RWPE1 (cell line): ENCODE results near the gene PRELP.

Source experiments
- CTCF ChIA-PET: fragments of 350-600 bp; sonication (Branson Sonifier 250); formaldehyde crosslinking; extraction: SDS; loops from one replicate; lab custom pipeline; 2021; lab: Yijun Ruan, JAX
- POLR2A ChIA-PET: fragments of 400-600 bp; formaldehyde crosslinking; extraction: SDS; loops from one replicate; lab custom pipeline; 2020; ENCODE audit warnings: antibody characterized with exemption; ENCODE audit not compliant: low non-redundant PET; lab: Yijun Ruan, JAX
- DNase-seq: peaks from one replicate; pipeline ENCODE4 v3.0.0; 2012; ENCODE audit warnings: low spot score
- H3K27ac ChIP-seq: fragments of 450-650 bp; 2 replicates; pipeline ENCODE4 v1.5.1; 2017
- TF ChIP-seq, protein P1 (sequence below): fragments of 450-650 bp; conservative IDR thresholded peaks from 2 replicates; pipeline ENCODE4 v1.5.1; 2017; ENCODE audit warnings: low read depth, mild to moderate bottlenecking

PRELP gene

DNA sequence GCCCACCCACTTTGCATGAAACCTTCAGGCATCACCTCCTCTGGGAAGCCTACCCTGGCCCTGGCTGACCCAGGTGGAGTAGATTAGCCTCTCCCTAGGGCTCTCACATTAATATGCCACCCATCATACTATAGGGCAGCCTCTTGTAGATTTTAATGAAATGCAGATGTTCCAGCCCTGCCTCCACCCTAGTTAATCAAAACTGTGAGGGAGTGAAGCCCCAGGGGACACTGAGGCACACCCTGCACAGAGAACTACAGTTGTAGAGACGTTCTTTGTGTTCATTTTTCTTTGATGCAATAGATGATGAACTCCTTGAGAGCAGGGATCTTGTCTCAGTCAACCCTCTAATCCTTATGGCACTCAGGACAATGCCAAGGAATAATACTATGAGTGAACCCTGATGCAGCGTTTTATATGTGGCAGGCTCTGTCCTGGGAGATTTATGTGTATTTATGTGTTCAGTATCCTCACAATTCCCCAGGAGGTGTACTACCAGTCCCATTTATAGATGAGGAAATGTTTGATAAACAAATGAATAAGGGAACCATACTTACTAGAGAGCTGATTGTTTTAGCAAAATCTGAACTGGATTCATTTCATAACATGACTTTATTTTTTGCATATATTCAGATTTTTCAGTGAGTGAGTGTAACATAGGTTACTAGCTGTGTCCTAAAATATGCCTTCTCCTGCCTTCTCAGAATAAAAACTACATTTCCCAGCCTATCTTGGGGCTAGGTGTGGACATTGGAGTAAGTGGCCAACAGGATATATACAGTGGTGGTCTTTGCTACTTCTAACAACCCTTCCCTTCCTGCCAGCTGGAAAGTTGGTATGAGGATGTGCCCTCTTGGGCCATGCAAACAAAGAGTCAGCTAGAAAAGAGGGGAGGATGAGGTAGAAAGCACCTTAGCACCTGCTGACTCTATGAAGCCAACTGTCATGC lies 23.5 kb upstream of the PRELP start:
- DNase-seq: no peak
- CTCF ChIA-PET: interaction anchor here (0.6 to 1.5 kb wide), 2 partner anchors 12 to 185 kb away, joined by 3 to 4 read pairs; no protein-coding TSS in a partner anchor
- H3K27ac ChIP-seq: no peak overlapping the region
- POLR2A ChIA-PET: no interaction called here
- TF ChIP-seq, protein P1, sequence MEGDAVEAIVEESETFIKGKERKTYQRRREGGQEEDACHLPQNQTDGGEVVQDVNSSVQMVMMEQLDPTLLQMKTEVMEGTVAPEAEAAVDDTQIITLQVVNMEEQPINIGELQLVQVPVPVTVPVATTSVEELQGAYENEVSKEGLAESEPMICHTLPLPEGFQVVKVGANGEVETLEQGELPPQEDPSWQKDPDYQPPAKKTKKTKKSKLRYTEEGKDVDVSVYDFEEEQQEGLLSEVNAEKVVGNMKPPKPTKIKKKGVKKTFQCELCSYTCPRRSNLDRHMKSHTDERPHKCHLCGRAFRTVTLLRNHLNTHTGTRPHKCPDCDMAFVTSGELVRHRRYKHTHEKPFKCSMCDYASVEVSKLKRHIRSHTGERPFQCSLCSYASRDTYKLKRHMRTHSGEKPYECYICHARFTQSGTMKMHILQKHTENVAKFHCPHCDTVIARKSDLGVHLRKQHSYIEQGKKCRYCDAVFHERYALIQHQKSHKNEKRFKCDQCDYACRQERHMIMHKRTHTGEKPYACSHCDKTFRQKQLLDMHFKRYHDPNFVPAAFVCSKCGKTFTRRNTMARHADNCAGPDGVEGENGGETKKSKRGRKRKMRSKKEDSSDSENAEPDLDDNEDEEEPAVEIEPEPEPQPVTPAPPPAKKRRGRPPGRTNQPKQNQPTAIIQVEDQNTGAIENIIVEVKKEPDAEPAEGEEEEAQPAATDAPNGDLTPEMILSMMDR: no peak

GRCh38 chr1:203453016-203453415 lies 22.6 kb upstream of the PRELP start:
- TF ChIP-seq, protein P1: no peak
- CTCF ChIA-PET: interaction anchor here (0.9 kb wide), 1 partner anchor 35 kb away, joined by 4 read pairs; no protein-coding TSS in a partner anchor
- no peak overlapping the region for H3K27ac ChIP-seq
- no peak for DNase-seq
- POLR2A ChIA-PET: no interaction called here

- DNase-seq: no peak
- CTCF ChIA-PET: interaction anchor here (0.9 kb wide), 1 partner anchor 34 kb away, joined by 4 read pairs; no protein-coding TSS in a partner anchor
- H3K27ac ChIP-seq: no peak overlapping the region
- TF ChIP-seq, protein P1: no peak
- POLR2A ChIA-PET: no interaction called here
Observed at GRCh38 chr1:203453616-203454015, 22.0 kb upstream of the PRELP start.

DNA sequence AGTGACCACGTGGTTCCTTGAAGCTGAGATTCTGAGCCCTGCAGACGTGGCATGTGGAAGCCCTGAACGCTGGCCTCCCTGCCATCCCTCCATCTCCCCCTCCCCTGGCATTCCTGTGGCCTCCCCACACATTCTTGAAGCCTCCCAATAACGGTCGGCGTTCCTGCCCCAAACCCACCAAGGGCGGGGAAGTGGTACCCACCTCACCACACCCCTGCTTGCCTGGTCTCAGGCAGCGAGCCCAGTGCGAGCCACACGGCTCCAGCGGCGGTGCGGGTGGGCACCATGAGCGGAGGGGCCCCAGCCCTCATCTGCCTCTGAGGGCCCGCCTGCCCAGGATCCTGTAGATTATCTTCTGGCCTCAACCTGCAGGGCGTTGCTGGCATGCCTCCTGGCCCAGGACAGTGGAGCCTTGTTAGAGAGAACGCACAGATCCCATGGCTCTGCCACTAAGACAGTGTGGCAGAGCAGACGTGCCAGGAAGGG lies 20.6 kb upstream of the PRELP start:
- ChIA-PET CTCF (no interaction called here), POLR2A (no interaction called here)
- H3K27ac ChIP-seq: no peak overlapping the region
- no peak for DNase-seq
- TF ChIP-seq, protein P1: no peak

DNA sequence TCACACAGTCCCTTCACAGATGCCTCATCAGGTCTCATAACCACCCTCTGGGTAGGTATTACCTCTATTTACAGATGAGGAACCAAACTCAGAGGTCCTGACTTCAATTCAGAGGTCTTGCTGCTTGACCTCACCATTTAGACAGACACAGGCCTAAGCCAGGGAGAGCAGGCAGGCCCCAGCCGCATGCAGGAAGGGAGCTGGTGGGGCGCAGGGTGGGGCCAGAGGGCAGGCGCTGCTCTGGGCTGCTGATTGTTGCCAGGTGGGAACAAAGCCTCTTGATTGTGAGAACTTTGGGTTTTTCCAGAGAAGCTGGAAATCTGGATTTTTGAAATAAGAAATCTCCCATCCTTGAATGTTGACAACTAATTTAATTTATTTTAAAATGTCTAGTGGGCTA lies 19.9 kb upstream of the PRELP start:
- no peak for DNase-seq
- TF ChIP-seq, protein P1: no peak
- no peak overlapping the region for H3K27ac ChIP-seq
- POLR2A ChIA-PET: no interaction called here
- CTCF ChIA-PET: interaction anchor here (0.6 kb wide), 1 partner anchor 976 kb away, joined by 3 read pairs; no protein-coding TSS in a partner anchor

DNA sequence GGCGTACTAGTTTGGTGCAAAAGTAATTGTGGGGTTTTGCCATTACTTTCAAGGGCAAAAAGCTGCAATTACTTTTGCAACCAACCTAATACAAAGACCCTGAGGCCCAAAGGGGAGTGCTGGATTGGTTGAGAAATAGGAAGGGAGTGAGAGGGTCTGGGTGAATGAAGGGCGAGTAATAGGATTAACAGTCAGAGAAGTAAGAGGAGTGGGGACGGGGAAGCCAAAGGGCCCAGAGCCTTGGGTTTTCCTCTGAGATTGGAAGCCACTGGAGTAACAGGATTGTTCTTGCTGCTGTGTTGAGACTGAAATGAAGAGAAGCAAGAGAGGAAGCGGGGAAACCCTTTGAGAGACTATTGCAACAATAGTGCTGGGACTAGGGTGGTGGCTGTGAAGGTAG lies 19.0 kb upstream of the PRELP start:
- no peak for DNase-seq
- CTCF ChIA-PET: interaction anchor here (0.9 kb wide), 1 partner anchor 10 kb away, joined by 3 read pairs; no protein-coding TSS in a partner anchor
- POLR2A ChIA-PET: no interaction called here
- TF ChIP-seq, protein P1: no peak
- no peak overlapping the region for H3K27ac ChIP-seq
